HG02763 (cell line): Measurements from ENCODE around the gene MUC6.

Experiments used
- ATAC-seq: cut with Tn5 transposase; IDR thresholded peaks from one replicate; pipeline ENCODE4 v1.9.1; 2021; ENCODE audit warnings: mild to moderate bottlenecking, moderate library complexity; ENCODE audit not compliant: unreplicated experiment

MUC6 gene

DNA sequence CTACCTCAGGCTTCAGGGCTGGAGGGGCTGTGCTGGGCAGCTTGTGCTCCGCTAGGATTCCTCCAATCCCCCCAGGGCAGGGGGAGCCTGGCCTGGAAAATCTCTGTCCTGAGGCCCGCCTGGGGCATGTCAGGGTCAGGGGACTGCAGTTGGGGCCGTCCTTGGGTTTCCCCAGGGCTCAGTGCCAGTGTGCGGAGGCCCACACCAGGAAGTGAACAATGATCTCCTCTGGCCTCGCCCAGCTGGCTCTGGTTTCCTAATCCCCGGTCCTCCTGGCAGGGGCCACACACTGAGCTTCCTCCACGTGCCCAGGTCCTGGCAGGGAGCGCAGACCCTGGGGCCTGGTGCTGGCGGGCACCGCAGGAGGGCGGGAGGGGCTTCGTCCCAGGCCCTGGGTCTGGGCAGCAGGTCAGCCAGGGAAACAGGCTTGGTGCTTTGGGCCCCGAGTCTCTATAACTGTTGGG, 36.8 kb upstream of the MUC6 start:
- ATAC-seq: no peak

GRCh38 chr11:1072821-1073231, 36.3 kb upstream of the MUC6 start:
- ATAC-seq: no peak

GRCh38 chr11:1072116-1072820, 35.8 kb upstream of the MUC6 start:
- no peak for ATAC-seq

DNA sequence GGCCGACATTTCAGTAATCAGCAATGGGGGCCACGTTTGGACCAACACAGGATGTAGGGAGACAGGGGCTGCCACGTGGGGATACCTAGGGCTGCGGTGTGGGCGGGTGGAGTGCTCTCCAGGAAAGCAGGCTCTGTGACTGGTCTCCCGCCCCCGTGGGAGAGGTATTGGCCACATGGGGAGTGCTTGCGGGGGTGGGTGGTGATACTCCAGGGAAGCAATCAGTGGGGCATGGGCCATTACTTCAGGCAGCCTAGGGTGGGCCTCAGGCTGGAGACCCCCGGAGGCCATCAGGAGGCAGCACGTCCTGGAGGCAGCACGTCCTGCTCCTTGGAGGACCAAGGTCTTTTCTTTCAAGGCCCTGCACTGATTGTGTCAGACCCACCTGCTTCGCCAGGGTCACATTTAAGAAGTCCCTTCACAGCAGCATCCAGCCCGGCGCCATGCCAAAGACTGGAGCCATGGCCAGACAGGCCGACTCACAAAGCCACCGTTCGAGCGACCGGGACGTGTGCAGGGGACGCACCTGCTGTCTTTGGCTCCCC, 35.1 kb upstream of the MUC6 start:
- ATAC-seq: no peak

DNA sequence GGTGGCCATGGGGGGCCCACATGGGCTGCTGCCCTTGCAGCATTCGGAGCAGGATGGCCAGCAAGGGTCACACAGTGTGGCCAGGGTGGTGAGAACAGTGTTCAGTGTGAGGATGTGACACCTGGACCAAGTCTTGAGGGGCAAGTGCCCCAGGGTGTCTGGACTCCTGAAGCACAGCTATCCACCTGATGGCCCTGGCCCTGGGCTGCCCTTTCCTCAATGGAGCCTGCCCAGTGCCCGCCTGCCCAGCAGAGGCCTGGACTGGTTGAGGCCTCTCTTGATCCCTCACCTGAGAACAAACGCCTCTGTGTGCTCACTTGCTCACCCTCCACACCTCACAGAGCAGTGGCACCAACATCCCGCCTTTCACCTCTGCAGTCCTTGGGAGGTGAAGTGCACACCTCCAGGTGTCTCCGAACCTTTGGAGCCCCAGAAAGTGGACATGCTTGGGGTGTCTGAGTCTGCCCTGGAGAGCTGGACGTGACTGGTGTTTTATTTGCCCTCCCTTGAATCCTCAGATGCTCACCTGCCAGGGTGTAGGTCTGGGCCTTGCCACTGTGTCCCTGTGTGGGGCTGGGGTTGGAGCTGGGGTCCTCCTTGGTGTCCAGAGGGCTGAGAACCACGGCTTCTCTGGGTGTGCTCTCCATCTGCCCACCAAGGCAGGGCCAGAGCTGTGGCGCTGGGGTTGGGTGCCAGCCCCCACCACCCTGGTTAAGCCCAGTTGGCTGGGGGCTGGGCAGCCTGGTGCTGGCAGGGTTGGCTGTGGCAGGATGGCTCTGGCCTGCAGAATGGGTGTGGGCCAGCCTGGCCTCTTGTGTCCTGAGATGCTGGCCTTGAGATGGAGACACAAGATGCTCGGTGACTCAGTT, 34.3 kb upstream of the MUC6 start:
- ATAC-seq: no peak

GRCh38 chr11:1069740-1070139, 33.2 kb upstream of the MUC6 start:
- ATAC-seq: no peak

- ATAC-seq: no peak
Measured at GRCh38 chr11:1067812-1068496, 31.4 kb upstream of the MUC6 start.

DNA sequence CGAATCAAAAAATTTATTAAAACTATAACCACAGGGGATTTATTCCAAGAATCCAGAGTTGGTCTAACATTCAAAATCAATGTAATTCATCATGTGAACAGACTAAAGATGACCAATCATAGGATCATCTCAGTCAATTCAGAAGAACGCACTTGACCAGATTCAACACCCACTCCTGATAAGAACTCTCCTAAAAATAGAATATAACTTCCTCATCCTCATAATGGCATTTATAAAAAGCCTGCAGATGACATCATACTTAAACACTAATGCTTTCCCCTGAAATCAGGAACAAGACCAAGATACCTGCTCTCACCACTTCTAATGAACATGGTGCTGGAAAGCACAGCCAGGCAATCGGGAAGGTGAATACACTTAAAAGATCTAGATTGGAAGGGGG, 27.6 kb upstream of the MUC6 start:
- ATAC-seq: no peak

GRCh38 chr11:1062075-1062820, 25.7 kb upstream of the MUC6 start:
- no peak for ATAC-seq

GRCh38 chr11:1060852-1061616, 24.5 kb upstream of the MUC6 start:
- ATAC-seq: no peak

GRCh38 chr11:1060410-1060809, 23.9 kb upstream of the MUC6 start:
- no peak for ATAC-seq

- ATAC-seq: no peak
Measured at GRCh38 chr11:1059759-1060158, 23.2 kb upstream of the MUC6 start.

DNA sequence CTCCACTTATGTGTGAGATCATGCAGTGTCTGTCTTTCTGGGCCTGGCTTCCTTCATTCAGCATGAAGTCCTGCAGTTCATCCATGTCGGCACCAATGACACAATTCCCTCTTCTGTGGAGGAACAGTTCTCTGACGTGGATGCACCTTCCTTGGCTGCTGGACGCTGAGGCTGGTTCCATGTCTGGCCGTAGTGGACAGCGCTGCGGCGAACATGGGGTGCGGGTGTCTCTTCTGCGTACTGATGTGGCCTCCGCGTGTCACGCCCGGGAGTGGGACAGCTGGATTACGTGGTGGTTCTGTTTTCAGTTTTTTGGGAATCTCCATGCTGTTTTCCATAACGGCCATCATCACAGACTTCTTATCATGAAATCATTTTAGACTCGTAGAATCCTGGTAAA, 21.3 kb upstream of the MUC6 start:
- no peak for ATAC-seq

DNA sequence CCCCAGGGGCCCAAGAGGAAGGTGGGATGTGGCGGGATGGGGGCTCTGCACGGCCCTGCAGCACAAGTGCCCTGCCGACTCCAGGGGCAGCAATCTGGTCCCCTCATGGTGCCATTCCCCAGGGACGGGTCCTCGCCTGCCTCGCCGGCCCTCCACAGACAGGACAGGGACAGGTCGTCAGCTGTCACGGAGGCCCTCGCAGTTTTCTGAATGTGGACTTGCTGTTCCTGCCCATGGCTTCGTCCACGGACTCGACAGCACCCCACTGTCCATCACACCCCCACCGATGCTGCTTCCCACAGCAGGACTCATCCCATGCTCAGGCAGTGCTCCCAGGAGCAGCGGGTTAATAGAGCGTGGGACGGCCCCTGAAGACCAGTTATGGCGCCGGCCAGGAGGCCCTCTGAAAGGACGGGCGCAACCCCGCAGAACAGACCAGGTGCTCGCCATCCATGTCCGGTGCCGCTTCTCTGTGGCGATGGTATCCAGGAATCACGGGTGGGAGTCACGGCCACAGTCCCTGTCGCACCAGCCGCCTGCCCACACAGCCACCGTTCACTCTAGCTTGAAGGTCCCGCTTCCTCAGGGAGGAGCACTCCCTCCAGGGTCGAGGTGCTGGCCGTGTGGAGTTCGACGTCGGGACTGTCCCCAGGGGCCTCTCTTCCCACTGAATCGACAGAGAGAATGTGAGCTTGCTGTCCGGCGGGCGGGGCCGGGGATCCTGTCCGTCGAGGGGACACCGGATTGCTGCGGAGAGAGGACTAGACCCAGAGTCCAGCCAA, 19.7 kb upstream of the MUC6 start:
- no peak for ATAC-seq

GRCh38 chr11:1055109-1055703, 18.7 kb upstream of the MUC6 start:
- no peak for ATAC-seq

- ATAC-seq: no peak
Measured at GRCh38 chr11:1054143-1055108, 17.9 kb upstream of the MUC6 start.

GRCh38 chr11:1053121-1053901, 16.8 kb upstream of the MUC6 start:
- no peak for ATAC-seq
